A204.1 (cell line): ENCODE data around the gene ZSWIM3.
A peak's percentile ranks its signal among the peaks of the same experiment; 100 is the strongest.

Source experiments
- FAIRE-seq: peaks from 2 replicates; lab custom pipeline; 2012; peaks lifted over from hg19 to GRCh38; lab: Jason Lieb, UNC

The ZSWIM3 gene

DNA sequence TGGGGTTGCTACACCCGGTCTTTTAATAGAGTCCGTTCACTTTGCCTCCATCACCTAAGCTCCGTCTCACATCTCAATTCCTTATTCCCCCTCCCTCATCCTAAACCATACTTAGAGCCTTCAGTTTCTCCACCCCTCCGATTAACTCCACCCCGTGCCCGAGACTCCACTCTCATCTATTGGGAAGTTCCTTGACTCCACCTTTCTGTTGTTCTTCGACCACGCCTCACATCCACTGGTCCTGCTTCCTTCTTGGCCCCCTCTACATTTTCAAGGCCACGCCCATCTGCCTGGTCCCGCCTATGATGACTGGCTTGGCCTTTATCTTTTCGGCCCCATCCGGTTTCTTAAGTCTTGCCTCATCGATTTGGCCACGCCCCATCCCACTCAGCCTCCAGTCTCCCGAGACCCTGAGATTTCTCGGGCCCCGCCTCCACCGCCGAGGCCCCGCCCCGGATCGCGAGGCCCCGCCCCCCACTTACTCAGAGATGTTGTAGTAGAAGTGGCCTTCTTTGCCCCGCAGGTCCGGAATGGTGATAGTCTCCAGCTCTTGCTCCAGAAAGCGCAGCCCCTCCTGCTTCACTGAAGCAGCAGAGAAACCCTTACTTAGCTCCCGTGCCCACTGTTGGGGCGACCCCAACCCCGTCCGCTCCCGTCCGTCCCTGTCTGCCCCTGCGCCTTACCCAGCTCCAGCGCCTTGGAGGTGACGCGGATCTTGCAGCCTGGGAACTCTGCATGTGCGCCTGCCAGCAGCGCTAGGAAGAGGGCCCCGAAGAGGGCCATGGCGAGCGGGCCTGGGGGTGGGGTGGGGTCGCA lies 53.5 kb downstream of the ZSWIM3 start:
- peak; percentile 72 for FAIRE-seq

DNA sequence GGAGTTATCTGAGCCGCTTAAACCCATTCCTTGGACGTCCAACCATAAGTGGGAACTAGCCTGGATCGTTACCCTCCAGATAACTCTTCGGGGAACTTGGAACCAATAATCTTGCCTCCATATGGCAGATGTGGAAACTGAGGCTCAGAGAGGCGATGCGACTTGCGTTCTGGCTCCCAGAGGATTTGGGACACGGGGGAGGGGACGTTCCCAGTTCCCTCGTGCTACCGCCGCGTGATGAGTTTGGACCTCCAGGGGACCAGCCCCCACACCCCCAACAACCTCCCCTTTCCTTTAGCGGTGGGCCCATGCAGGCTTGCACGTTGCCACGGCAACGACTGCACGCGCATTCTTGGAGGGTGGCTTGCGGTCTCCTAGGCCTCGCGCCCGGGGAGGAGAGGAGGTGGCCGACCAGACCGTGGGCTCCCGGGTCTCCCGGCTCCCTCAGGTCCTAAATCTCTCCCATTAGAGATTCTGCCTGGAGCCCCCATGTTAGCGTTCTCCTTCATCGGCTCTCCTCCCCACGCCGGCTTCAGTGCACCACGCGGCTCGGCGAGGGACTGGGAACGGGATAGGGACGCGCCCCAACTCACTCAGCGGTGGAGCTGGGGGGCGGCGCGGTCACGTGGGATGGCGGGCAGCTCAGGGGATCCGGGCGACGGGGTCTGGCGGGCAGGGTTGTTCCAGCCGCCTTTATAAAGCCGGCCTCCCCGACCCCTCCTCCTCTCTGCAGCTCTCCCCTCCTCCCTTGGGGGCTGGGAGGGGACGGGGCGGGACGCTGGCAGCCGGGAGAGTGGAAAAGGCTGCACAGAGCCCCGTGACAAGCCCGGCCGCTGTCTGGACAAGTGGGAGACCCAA lies 54.3 kb downstream of the ZSWIM3 start, which contains the start of gene PLTP:
Gene PLTP, minus strand, starts transcription at position 670 of the 858 bp plus-strand sequence. CDS start 703 bp downstream, outside the sequence.
- FAIRE-seq: no peak

- no peak for FAIRE-seq
Measured at GRCh38 chr20:45912344-45912682, 54.9 kb downstream of the ZSWIM3 start.

- no peak for FAIRE-seq
Measured at GRCh38 chr20:45913116-45913515, 55.7 kb downstream of the ZSWIM3 start.

DNA sequence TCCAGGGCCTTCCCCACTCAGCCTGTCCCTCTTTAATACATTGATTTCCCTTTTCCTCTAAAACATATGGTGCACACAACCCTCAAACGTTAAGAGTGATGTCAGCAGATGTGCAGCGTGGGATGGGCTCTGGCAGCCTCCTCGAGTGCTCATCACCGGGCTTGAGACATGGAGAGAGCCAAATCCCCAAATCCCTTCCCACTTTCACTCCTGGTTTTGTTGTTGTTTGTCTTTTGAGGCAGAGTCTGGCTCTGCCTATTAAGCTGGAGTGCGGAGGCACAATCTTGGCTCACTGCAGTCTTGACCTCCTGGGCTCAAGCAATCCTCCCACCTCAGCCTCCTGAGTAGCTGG lies 60.4 kb downstream of the ZSWIM3 start:
- FAIRE-seq: no peak

DNA sequence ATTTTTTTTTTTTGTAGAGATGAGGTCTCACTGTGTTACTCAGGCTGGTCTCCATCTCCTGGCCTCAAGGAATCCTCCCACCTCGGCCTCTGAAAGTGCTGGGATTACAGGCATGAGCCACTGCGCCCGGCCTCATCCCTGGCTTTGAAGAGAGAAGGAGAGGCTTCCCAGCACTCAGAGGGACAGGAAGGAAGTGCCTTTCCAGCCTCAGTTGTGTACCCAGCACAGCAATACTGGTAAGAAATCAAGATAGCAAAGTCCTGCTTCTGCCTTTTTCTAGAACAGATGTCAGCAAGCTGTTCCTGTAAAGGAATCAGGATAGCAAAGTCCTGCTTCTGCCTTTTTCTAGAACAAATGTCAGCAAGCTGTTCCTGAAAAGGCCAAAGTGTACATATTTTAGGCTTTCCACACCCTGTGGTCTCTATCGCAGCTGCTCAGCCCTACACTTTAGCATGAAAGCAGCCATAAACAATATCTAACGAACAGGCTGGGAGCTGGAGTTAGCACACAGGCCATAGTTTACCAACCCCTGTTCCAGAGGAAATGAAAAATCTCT lies 60.8 kb downstream of the ZSWIM3 start:
- no peak for FAIRE-seq

- FAIRE-seq: no peak
Measured at GRCh38 chr20:45918779-45919537, 61.5 kb downstream of the ZSWIM3 start.

DNA sequence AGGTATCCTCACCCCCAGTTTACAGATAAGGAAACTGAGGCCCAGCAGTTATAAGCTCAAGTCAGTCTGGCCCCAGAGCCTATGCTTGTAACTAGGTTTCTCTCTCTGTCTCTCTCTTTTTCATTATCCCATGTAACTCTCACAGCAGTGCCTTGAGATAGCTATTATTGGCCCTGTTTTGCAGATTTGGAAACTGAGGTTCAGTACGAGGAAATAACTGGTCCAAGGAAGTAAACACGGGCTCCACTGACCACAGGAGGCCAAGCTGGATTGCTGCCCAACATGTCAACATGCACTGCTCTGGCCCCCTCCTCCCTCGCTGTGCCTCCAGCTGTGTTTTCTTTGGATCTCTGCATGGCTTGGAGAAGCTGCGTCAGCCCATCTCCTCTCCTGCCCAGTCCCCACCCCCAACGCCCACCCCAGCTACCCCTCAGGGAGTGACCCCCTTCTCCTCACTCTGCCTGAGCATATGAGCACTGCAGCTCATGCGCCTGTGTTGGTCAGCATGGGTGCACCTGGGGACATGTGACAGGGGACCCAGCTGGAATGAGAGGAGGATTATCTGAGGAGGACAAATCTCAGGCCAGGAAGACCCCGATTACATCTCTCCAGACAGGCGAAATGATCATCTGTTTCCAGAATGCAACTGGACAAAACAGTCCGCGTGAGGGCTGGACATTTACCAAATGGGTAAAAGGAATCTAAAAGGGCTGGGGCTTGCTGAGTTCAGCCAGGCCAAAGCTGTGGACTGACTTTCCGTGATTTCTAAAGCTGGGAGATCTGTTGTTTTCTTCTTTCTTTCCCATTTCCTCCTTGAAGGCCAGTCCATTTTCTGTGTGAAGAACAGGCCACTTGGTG lies 62.4 kb downstream of the ZSWIM3 start:
- no peak for FAIRE-seq

- no peak for FAIRE-seq
Measured at GRCh38 chr20:45920462-45921336, 63.3 kb downstream of the ZSWIM3 start.

DNA sequence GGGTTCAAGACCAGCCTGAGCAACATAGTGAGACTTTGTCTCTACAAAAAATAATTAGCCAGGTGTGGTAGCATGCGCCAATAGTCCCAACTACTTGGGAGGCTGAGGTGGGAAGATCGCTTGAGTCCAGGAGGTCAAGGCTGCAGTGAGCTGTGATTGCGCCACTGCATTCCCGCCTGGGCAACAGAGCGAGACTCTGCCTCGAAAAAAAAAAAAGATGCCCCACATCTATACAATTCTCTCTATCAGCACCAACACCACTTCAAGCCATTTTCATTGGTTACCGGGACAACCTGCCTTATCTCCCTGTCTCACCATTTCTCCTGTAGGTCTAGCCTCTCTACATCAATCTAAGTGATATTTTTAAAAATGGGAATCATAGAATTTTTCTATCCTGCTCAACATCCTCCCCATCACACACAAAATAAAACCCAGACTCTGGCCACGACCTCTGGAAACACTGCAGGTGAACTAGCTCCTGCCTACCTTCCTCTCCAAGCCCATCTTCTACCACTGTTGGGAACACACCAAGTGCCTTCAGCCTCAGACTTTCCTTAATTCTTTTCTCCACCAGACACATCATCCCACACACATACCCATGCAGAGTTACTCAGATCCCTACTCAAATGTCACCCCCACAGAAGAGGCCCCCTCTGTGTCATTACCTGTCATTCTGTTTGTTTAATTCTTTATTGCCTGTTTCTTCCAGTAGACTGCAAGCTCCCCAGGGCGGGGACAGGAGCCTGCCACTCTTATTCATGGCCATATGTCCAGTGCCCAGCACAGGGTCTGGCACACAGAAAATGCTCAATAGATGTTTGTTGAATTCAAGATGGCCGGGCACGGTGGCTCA lies 64.1 kb downstream of the ZSWIM3 start:
- FAIRE-seq: no peak

DNA sequence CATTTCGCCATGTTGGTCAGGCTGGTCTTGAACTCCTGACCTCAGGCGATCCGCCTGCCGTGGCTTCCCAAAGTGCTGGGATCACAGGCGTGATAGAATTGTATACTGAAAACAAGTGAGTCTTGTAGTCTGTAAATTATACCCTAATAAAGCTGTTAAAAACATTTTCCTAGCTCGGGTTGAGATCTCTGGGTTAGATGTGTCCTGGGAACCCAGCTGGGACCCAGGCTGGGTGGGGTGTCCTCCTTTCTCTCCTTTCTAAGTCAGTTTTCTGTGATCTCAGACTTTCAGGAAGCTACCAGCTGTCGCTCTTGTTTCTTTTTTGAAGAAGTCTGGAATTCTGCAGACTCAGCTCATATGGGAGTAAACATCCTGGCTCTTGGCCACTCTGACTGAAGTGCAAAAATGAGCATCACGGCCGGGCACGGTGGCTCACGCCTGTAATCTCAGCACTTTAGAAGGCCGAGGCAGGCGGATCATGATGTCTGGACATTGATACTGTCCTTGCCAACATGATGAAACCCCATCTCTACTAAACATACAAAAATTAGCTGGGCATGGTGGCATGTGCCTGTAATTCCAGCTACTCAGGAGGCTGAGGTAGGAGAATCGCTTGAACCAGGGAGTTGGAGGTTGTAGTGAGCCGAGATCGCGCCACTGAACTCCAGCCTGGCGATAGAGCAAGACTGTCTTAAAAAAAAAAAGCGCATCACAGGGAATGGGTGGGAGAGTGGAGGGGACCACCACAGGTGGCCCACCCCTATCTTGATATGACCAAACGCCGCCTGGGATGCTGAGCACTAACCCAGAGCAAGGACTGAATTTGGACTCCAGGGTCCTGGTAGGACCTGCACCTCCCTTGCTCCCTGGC lies 67.2 kb downstream of the ZSWIM3 start:
- no peak for FAIRE-seq

DNA sequence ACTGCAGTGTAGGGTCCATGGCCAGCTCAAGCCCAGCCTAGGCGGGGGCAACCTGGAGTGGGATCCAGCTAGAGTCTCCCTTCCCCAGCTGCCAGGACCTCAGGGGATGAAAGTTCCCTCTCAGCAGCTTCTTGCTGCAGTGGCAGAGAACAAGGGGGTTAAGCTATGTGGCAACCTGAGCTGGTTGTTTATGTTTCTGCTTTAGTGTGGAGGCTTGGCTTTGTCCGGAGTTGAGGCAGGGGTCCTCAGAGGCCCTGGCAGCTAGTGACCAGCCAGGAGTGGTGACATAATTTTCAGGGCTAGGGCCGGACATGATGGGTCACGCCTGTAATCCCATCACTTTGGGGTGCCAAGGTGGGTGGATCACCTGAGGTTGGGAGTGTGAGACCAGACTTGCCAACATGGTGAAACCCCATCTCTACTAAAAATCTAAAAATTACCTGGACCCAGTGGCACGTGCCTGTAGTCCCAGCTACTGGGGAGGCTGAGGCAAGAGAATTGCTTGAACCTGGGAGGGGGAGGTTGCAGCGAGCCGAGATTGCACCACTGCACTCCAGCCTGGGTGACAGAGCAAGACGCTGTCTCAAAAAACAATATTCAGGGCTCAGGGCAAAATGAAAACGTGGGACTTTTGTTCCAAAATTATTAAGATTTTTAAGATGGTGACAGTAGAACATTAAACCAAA lies 68.5 kb downstream of the ZSWIM3 start:
- no peak for FAIRE-seq

GRCh38 chr20:45926731-45927070 lies 69.3 kb downstream of the ZSWIM3 start:
- FAIRE-seq: no peak

DNA sequence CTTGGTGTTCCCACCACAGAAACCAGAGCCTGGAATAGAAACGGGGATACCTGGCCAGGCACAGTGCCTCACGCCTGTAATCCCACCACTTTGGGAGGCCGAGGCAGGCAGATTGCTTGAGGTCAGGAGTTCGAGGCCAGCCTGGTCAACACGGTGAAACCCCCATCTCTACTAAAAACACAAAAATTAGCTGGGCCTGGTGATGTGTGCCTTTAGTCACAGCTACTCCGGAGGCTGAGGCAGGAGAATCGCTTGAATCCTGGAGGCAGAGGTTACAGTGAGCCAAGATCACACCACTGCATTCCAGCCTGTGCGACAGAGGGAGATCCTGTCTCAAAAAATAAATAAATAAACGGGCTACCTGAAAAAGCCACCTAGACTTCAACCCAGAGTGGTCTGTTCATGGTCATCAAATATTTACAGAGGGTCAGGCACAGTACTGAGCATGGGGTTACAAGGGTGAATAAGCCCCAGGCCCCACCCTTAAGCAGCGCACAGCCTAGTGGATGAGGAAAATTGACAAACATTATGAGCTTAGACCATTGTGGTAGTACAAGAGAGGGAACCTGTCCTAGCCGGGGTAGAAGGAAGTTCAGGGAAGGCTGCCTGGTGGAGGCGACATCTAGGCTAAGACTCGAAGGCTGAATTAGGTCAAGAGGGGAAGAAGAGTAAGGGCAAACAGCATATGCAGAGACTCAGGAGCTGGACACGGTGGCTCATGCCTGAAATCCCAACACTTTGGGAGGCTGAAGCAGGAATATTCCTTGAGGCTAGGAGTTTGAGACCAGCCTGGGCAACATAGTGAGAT lies 69.9 kb downstream of the ZSWIM3 start:
- FAIRE-seq: no peak
